Epithelial cell of esophagus (primary cell): ENCODE data around the gene LMOD3.

ENCODE experiments used
- DNase-seq: peaks from one replicate; pipeline ENCODE4 v3.0.0; 2010; ENCODE audit warnings: low read depth
- H3K4me3 ChIP-seq: 2 replicates; pipeline ENCODE4 v1.5.1; 2011; ENCODE audit warnings: mild to moderate bottlenecking, low read length, control low read depth
- CTCF ChIP-seq: IDR thresholded peaks from 2 replicates; pipeline ENCODE4 v1.5.1; 2011; ENCODE audit warnings: low read depth, mild to moderate bottlenecking, low read length, control low read depth, inconsistent platforms; ENCODE audit not compliant: insufficient read depth; ENCODE audit errors: missing control alignments

The LMOD3 gene

GRCh38 chr3:69128509-69128908 is 6.1 kb upstream of the LMOD3 start:
- no peak for DNase-seq
- TF ChIP-seq CTCF = no peak
- no peak overlapping the region for H3K4me3 ChIP-seq

GRCh38 chr3:69126999-69127398 is 4.6 kb upstream of the LMOD3 start:
- H3K4me3 ChIP-seq = no peak overlapping the region
- no peak for TF ChIP-seq CTCF
- no peak for DNase-seq

- no peak overlapping the region for H3K4me3 ChIP-seq
- DNase-seq = no peak
- TF ChIP-seq CTCF = no peak
Measured at GRCh38 chr3:69126216-69126615, 3.8 kb upstream of the LMOD3 start.

- no peak for TF ChIP-seq CTCF
- DNase-seq = no peak
- H3K4me3 ChIP-seq = no peak overlapping the region
Measured at GRCh38 chr3:69121950-69122349, 445 bp downstream of the LMOD3 start.

GRCh38 chr3:69121513-69121912 is 882 bp downstream of the LMOD3 start:
- TF ChIP-seq CTCF = no peak
- H3K4me3 ChIP-seq = no peak overlapping the region
- DNase-seq = no peak

GRCh38 chr3:69120879-69121464 is 1.4 kb downstream of the LMOD3 start:
- peak; percentile 99 for TF ChIP-seq CTCF
- peak; percentile 89 for DNase-seq

GRCh38 chr3:69119681-69120080 is 2.7 kb downstream of the LMOD3 start:
- H3K4me3 ChIP-seq = no peak overlapping the region
- DNase-seq = no peak
- TF ChIP-seq CTCF = no peak

More at GRCh38 chr3:69120879-69121464, 1.4 kb downstream of the LMOD3 start:
- H3K4me3 ChIP-seq = no peak overlapping the region
